ENCODE measurements around the gene TECPR2.

TECPR2 gene

GRCh38 chr14:102492531-102492910 is 129.8 kb downstream of the TECPR2 start:
- DNase-seq (ENCODE audit: extremely low read depth in 1 of 2, low read depth in 1 of 2), result no peak

- no peak for DNase-seq (ENCODE audit: extremely low read depth in 1 of 2, low read depth in 1 of 2)
These were observed 130.4 kb downstream of the TECPR2 start for GRCh38 chr14:102493096-102493495.

- DNase-seq (ENCODE audit: extremely low read depth in 1 of 2, low read depth in 1 of 2), result no peak
These were observed 130.8 kb downstream of the TECPR2 start for GRCh38 chr14:102493585-102493984.

GRCh38 chr14:102495491-102496330 is 133.0 kb downstream of the TECPR2 start:
- DNase-seq (ENCODE audit: extremely low read depth in 1 of 2, low read depth in 1 of 2), result no peak

- no peak for DNase-seq (ENCODE audit: extremely low read depth in 1 of 2, low read depth in 1 of 2)
These were observed 133.6 kb downstream of the TECPR2 start for GRCh38 chr14:102496331-102496691.

GRCh38 chr14:102496958-102497744 is 134.4 kb downstream of the TECPR2 start:
- no peak for DNase-seq (ENCODE audit: extremely low read depth in 1 of 2, low read depth in 1 of 2)

- DNase-seq (ENCODE audit: extremely low read depth in 1 of 2, low read depth in 1 of 2), result no peak
These were observed 135.4 kb downstream of the TECPR2 start for GRCh38 chr14:102497998-102498677.

- no peak for DNase-seq (ENCODE audit: extremely low read depth in 1 of 2, low read depth in 1 of 2)
These were observed 136.0 kb downstream of the TECPR2 start for GRCh38 chr14:102498678-102499265.

GRCh38 chr14:102499401-102500157 is 136.8 kb downstream of the TECPR2 start:
- no peak for DNase-seq (ENCODE audit: extremely low read depth in 1 of 2, low read depth in 1 of 2)

- DNase-seq (ENCODE audit: extremely low read depth in 1 of 2, low read depth in 1 of 2), result no peak
These were observed 137.5 kb downstream of the TECPR2 start for GRCh38 chr14:102500158-102500662.

GRCh38 chr14:102500713-102501112 is 138.0 kb downstream of the TECPR2 start:
- no peak for DNase-seq (ENCODE audit: extremely low read depth in 1 of 2, low read depth in 1 of 2)

GRCh38 chr14:102501751-102502315 is 139.1 kb downstream of the TECPR2 start:
- DNase-seq (ENCODE audit: extremely low read depth in 1 of 2, low read depth in 1 of 2), result no peak

- no peak for DNase-seq (ENCODE audit: extremely low read depth in 1 of 2, low read depth in 1 of 2)
These were observed 139.8 kb downstream of the TECPR2 start for GRCh38 chr14:102502571-102502970.

- no peak for DNase-seq (ENCODE audit: extremely low read depth in 1 of 2, low read depth in 1 of 2)
These were observed 141.0 kb downstream of the TECPR2 start for GRCh38 chr14:102503641-102504327.

- no peak for DNase-seq (ENCODE audit: extremely low read depth in 1 of 2, low read depth in 1 of 2)
These were observed 141.7 kb downstream of the TECPR2 start for GRCh38 chr14:102504328-102504999.

- DNase-seq (ENCODE audit: extremely low read depth in 1 of 2, low read depth in 1 of 2), result no peak
These were observed 142.4 kb downstream of the TECPR2 start for GRCh38 chr14:102505000-102505619.

GRCh38 chr14:102505775-102506625 is 143.3 kb downstream of the TECPR2 start:
- DNase-seq (ENCODE audit: extremely low read depth in 1 of 2, low read depth in 1 of 2), result no peak

- DNase-seq (ENCODE audit: extremely low read depth in 1 of 2, low read depth in 1 of 2), result no peak
These were observed 143.8 kb downstream of the TECPR2 start for GRCh38 chr14:102506626-102506925.

All from activated CD8-positive, alpha-beta memory T cell treated with anti-CD3 and anti-CD28 coated beads for 1 hour (primary cell).